Muscle of back (tissue), 13 donors: ENCODE data around the gene CYP2S1. TPM values are rescaled to one million over a fixed set of nuclear protein-coding genes. Genes with fewer than 3 reads are reported as not detected.
"Not testable (repeated sequence)": the region's sequence is repeated elsewhere in the genome, so short reads cannot be mapped to it uniquely, and the experiment has no call there.

ENCODE experiments used
- DNase-seq, 3 donors: peaks; one replicate each; pipeline versions ENCODE4 v3.0.0 to v3.0.0-alpha.2; 2013
- long read RNA-seq, 9 donors: transcript quantifications; one replicate each; lab custom pipeline, GENCODE V29; 2026
- polyA plus RNA-seq, 10 donors: library from polyadenylated mRNA; unstranded; fragments of 120-200 nt; gene quantifications; one replicate each; pipeline ENCODE4 v1.2.1, GENCODE V29; 2013; ENCODE audit not compliant: insufficient read length in 10 of 10

CYP2S1 gene
- 1 to 10 TPM in 2 of 10 donors, under 1 TPM in 8; 0.21 to 2.2 (median 0.49) TPM for polyA plus RNA-seq
- long read RNA-seq, donor 1 = 0 reads
- long read RNA-seq, donor 2 = 0 reads
- long read RNA-seq, donor 3 = 0 reads
- long read RNA-seq, donor 4 = 0 reads
- long read RNA-seq, donor 5 = 0 reads
- long read RNA-seq, donor 6 = 0 reads
- long read RNA-seq, donor 7 = 0 reads
- long read RNA-seq, donor 8 = 0 reads
- long read RNA-seq, donor 9 = 0 reads

- no peak for DNase-seq
These were observed at the start of gene CYP2S1 for GRCh38 chr19:41192574-41193429. TSS of gene CYP2S1 (plus strand) at chr19:41193219. CDS start at chr19:41193265, 46 bp downstream.

- DNase-seq = peak; percentile 38 to 65 (median 44)
These were observed 48.6 kb upstream of the CYP2S1 start for GRCh38 chr19:41144403-41144802.

GRCh38 chr19:41149831-41150230, 43.2 kb upstream of the CYP2S1 start:
- DNase-seq = no peak

- not testable (repeated sequence) for DNase-seq
These were observed 42.0 kb upstream of the CYP2S1 start for GRCh38 chr19:41150986-41151385.

- DNase-seq = no peak
These were observed 39.0 kb upstream of the CYP2S1 start for GRCh38 chr19:41154060-41154459.

- no peak for DNase-seq
These were observed 36.8 kb upstream of the CYP2S1 start for GRCh38 chr19:41156207-41156606.

- no peak for DNase-seq
These were observed 33.1 kb upstream of the CYP2S1 start for GRCh38 chr19:41159881-41160280.

GRCh38 chr19:41161903-41162302, 31.1 kb upstream of the CYP2S1 start:
- no peak for DNase-seq

- no peak for DNase-seq
These were observed 25.8 kb upstream of the CYP2S1 start for GRCh38 chr19:41166944-41167804.

GRCh38 chr19:41172297-41173164, 20.5 kb upstream of the CYP2S1 start:
- no peak for DNase-seq

GRCh38 chr19:41174297-41174928, 18.6 kb upstream of the CYP2S1 start:
- no peak for DNase-seq

GRCh38 chr19:41175801-41176777, 16.9 kb upstream of the CYP2S1 start:
- peak; percentile 17 to 49 (median 46) for DNase-seq

GRCh38 chr19:41180173-41180572, 12.8 kb upstream of the CYP2S1 start:
- not testable (repeated sequence) for DNase-seq

GRCh38 chr19:41186971-41187883, 5.8 kb upstream of the CYP2S1 start:
- no peak for DNase-seq

GRCh38 chr19:41187884-41188279, 5.1 kb upstream of the CYP2S1 start:
- no peak for DNase-seq

GRCh38 chr19:41189425-41190065, 3.5 kb upstream of the CYP2S1 start:
- peak in 1 of 3 donors; percentile 37 for DNase-seq

- no peak for DNase-seq
These were observed 574 bp downstream of the CYP2S1 start for GRCh38 chr19:41193430-41194156.
